ENCODE data around the gene DAB1.
"Not testable (repeated sequence)": the region's sequence is repeated elsewhere in the genome, so short reads cannot be mapped to it uniquely, and the experiment has no call there.

DAB1 gene

GRCh38 chr1:57116871-57117270 lies 307.0 kb downstream of the DAB1 start:
- H3K4me3 ChIP-seq (ENCODE audit: low read length): no peak overlapping the region
- no peak for DNase-seq (ENCODE audit: low read depth, low spot score)

DNA sequence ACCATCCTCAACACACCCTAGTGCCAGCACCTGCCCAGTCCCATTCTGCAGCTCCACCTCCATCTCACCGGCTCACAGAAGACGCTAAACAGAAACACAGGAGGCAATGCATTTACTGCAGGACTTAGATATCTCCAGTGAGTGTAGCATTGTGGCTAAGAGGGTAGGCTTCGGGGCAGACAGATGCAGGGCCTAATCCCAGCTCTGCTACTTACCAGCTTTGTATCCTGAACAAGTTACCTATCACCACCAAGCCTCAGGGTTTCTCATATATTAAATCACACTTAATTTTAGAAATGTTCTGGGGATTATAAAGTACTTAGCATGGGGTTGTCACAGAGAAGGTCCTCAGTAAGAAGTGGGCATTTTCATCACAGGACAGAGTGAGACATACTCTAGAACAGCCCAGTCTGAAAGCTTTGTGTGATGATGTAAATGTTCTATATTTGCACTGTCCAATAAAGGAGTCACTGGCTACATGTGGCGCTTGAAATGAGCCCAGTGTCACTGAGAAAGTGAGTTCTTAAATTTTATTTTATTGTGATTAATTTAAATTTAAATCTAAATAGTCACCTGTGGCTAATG lies 308.7 kb downstream of the DAB1 start:
- H3K4me3 ChIP-seq (ENCODE audit: low read length): no peak overlapping the region
- no peak for DNase-seq (ENCODE audit: low read depth, low spot score)

DNA sequence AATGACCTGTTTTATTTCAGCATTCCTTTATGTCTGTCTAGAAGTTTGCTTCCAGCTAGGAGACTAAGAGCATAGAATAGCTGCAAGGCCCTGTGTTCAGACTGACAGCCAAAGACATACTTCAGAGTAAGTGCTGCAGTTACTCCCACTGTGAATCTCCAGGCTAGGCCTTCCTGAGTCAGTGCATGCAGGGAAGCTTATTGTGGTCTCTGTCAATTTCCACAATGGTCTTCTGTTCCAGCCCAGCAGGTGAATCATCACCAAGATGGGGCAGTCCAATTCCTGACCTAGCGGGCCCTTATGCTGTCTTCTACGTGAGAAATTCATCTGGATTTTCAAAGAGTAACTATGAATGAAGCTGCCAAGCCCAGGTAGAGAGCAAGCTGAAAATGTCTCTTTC lies 311.7 kb downstream of the DAB1 start:
- H3K4me3 ChIP-seq (ENCODE audit: low read length): no peak overlapping the region
- DNase-seq (ENCODE audit: low read depth, low spot score): no peak

DNA sequence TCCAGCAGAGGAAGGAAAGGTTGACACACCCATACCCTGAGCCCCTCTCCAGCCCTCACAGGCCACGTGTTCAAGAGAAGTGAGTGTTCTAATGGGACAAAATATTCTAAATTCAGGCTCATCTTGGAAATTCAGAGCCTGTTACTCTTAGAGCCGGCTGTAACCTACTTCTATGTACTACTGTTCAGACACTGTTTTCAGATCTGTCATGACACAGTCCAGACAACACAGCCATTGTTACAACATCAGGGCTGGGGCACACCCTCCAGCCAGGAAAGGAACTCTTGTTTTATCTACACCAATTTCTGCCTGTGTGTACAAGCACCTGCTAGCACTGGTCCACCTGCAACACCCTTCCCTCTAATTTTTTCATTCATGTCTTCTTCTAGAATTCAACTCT lies 312.7 kb downstream of the DAB1 start:
- H3K4me3 ChIP-seq (ENCODE audit: low read length): no peak overlapping the region
- DNase-seq (ENCODE audit: low read depth, low spot score): no peak

DNA sequence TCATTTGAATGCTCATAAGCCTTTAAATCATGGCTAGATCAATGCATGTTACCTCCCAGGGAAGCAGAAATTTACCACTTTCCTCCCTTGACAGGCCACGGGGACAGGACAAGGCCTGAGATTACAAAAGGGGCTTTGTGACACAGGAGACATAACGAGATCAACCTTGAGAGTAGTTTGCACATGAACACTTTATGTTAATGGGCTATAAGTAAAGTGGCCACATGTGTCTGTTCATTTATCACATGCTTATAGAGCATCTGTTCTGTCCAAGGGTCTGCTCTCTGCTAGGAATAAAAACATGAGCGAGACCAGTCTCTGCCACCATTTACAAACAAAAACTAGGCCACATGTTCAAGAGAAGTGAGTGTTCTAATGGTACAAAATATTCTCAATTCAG lies 314.0 kb downstream of the DAB1 start:
- no peak for DNase-seq (ENCODE audit: low read depth, low spot score)
- no peak overlapping the region for H3K4me3 ChIP-seq (ENCODE audit: low read length)

GRCh38 chr1:57109247-57109646 lies 314.6 kb downstream of the DAB1 start:
- no peak overlapping the region for H3K4me3 ChIP-seq (ENCODE audit: low read length)
- DNase-seq (ENCODE audit: low read depth, low spot score): no peak

DNA sequence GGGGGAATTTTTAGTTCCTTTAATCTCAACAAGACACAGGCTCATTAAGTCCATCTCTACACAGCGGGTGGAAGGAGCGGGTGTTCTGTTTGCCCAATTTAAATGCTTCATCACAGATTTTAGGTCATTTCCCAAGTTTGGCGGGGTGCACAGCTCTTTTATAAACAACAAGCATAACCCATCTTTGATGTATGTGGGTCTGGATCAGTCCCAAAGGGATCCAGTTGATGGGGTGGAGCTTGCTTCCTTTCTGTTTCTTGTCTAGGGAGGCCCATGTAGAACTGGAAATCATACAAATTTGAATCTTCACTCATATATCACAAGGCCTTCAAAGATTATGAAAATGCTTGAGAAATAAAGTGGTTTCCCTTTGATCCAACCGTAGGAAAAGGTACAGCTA lies 317.6 kb downstream of the DAB1 start:
- H3K4me3 ChIP-seq (ENCODE audit: low read length): no peak overlapping the region
- DNase-seq (ENCODE audit: low read depth, low spot score): no peak

GRCh38 chr1:57102561-57103326 lies 321.1 kb downstream of the DAB1 start:
- DNase-seq (ENCODE audit: low read depth, low spot score): no peak
- H3K4me3 ChIP-seq (ENCODE audit: low read length): no peak overlapping the region

- no peak overlapping the region for H3K4me3 ChIP-seq (ENCODE audit: low read length)
- DNase-seq (ENCODE audit: low read depth, low spot score): no peak
Measured at GRCh38 chr1:57101209-57101608, 322.7 kb downstream of the DAB1 start.

DNA sequence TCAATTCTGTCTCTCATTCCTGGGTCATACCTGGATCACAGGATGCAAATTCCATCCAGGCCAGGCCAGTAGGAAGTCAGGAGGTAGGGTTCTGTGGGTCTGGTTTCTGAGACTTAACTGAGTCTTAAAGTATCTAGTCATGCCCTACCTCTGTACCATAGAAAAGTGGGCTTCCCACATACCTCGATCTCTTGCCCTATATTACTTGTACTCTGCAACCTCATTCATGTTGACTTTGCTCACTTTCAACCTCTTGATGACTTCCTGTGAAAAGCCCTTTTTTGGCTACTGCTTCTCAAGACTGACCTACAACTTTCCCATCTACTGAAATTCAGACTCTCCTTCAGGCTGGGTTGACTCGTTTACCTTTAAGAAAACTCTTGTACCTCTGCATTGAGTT lies 329.1 kb downstream of the DAB1 start:
- no peak overlapping the region for H3K4me3 ChIP-seq (ENCODE audit: low read length)

GRCh38 chr1:57093122-57093521 lies 330.7 kb downstream of the DAB1 start:
- no peak overlapping the region for H3K4me3 ChIP-seq (ENCODE audit: low read length)
- DNase-seq (ENCODE audit: low read depth, low spot score): no peak

More for the DNA sequence above, 329.1 kb downstream of the DAB1 start:
- DNase-seq (ENCODE audit: low read depth, low spot score): no peak

GRCh38 chr1:57091642-57092041 lies 332.2 kb downstream of the DAB1 start:
- DNase-seq (ENCODE audit: low read depth, low spot score): no peak
- H3K4me3 ChIP-seq (ENCODE audit: low read length): no peak overlapping the region

DNA sequence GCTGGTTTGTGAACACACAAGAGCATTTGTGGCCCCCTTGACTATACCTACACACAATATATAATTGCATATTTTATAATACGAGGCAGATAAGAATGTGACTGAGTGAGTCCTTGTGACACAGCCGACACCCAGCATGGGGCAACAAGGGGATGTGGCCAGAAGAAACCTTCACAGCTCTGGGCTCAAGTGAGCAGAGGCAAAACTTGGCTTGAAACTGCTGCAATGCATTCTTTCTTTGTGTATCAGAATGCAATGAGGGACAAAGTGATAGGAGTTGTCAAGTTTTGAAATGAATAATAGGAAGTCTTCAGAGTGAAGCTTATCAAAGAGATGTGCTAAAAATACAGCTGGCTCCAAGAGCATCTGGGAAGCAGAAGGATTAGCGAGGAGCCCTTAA lies 334.0 kb downstream of the DAB1 start:
- no peak overlapping the region for H3K4me3 ChIP-seq (ENCODE audit: low read length)
- DNase-seq (ENCODE audit: low read depth, low spot score): no peak

DNA sequence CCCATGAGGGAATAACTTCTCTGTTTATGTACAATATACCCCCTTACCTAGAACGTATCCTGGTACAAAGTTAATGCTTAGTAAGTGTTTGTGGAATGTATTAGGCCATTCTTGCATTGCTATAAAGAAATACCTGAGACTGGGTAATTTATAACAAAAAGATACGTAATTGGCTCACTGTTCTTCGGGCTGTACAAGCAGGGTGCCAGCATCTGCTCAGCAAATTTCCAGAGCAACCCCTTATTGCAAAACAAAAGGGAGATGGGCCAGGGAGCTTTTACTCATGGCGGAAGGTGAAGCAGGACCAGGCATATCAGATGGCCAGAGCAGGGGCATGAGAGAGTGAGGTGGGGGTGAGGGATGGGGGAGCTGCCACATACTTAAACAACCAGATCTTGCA lies 334.6 kb downstream of the DAB1 start:
- H3K4me3 ChIP-seq (ENCODE audit: low read length): no peak overlapping the region
- no peak for DNase-seq (ENCODE audit: low read depth, low spot score)

- no peak for DNase-seq (ENCODE audit: low read depth, low spot score)
- H3K4me3 ChIP-seq (ENCODE audit: low read length): no peak overlapping the region
Measured at GRCh38 chr1:57088653-57089052, 335.2 kb downstream of the DAB1 start.

DNA sequence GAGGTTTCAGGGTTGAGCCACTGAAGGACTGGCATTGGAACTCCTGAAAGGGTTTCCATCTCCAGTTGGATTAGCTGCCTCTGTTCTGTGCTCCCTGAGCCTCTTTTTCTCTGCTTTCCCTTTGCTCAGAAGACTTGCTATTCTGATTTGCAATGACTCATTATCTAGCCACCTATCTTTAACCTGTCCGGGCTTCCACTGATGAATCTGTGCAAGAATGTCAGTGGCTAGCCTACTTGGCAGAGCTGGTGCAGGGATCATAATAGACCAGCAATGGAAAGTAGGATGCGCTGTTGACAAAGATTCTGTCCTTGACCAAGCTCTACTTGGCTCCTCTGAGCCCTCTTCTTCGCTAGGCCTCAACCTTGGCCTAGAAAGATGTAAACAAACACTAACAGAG lies 336.2 kb downstream of the DAB1 start:
- DNase-seq (ENCODE audit: low read depth, low spot score); H3K4me3 ChIP-seq (ENCODE audit: low read length): not testable (repeated sequence)

DNA sequence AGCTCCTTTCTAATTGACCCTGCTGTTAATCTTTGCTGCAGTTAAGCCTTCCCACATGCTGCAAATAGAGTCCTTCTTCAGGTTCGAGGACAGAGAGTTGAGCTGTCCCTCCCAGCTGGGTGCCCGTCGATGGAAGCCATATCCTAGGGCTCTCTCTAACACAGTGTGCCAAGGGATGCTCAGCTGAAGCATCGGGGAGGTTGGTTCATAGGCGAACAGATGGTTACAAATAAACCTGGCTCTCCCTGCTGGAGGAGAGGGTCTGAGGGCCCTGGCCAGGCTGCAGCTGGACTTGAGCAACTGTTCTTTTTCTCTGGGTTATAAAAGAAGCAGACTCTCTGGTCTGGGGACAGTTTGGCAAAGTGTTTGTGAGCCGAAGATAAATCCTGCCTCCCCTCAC lies 337.7 kb downstream of the DAB1 start:
- no peak overlapping the region for H3K4me3 ChIP-seq (ENCODE audit: low read length)
- no peak for DNase-seq (ENCODE audit: low read depth, low spot score)

- DNase-seq (ENCODE audit: low read depth, low spot score): no peak
- no peak overlapping the region for H3K4me3 ChIP-seq (ENCODE audit: low read length)
Measured at GRCh38 chr1:57084701-57085100, 339.2 kb downstream of the DAB1 start.

DNA sequence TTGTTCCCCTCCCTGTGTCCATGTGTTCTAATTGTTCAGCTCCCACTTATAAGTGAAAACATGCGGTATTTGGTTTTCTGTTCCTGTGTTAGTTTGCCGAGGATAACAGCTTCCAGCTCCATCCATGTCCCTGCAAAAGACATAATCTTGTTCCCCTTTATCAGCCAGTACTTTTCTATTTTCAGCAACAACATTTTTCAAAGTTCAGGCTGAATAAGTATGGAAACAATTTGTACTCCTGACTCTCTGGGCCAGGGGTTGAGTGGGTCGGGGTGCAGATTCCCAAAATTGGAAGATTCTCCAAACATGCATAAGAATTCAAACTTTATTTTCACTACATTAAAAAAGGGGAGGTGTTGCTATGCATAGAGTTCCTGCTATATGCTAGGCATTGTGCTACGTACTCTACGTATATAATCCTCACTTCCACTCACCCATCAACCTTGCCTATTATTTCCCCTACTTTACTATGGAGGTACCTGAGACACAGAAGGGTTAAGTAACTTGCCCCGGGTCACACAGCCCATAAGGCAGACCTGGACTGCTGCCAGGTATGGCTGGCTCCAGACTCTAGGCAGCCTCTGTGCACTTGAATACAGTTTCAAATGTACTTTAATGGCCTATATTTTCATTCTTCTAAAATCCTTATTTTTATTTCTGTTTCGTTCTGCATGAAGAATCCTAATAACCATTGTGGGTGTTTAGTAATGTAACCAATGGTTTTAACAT lies 341.0 kb downstream of the DAB1 start:
- no peak for DNase-seq (ENCODE audit: low read depth, low spot score)
- H3K4me3 ChIP-seq (ENCODE audit: low read length): no peak overlapping the region

- no peak for DNase-seq (ENCODE audit: low read depth, low spot score)
- no peak overlapping the region for H3K4me3 ChIP-seq (ENCODE audit: low read length)
Measured at GRCh38 chr1:57079454-57080157, 344.3 kb downstream of the DAB1 start.

Measured in Jurkat, Clone E6-1 (cell line).